ENCODE results near the gene DBH. TPM values are rescaled to one million over a fixed set of nuclear protein-coding genes. Genes with fewer than 3 reads are reported as not detected.

Gene DBH
- total and polyA plus RNA-seq, 2 donors (not counting 3 experiments of a cell fraction or from before 2014, with no cell fraction given) = not detected

- CTCF ChIA-PET = no interaction called here
- no TSS peak for BruUV-seq (replicated peaks)
- TF ChIP-seq EZH2 (IDR thresholded peaks at IDR 0.05; ENCODE audit: borderline replicate concordance, low read depth, low read length, severe bottlenecking) = no peak
- TF ChIP-seq JUN (IDR thresholded peaks at IDR 0.05; ENCODE audit: borderline replicate concordance, insufficient read depth, insufficient read length, low read depth) = no peak
- no peak for TF ChIP-seq MYC (IDR thresholded peaks at IDR 0.05; ENCODE audit: low read depth, low read length)
- no peak for TF ChIP-seq POLR2A (IDR thresholded peaks at IDR 0.05; ENCODE audit: low read depth, low read length)
- no peak for TF ChIP-seq POLR2AphosphoS5 (IDR thresholded peaks at IDR 0.05; ENCODE audit: insufficient read depth, low read depth, low read length)
- dilution Hi-C loops (cut with MboI; ENCODE audit: extremely low pct_ligation_motif_present, low sequenced_read_pairs) (no loop called here), intact Hi-C loops (cut with micrococcal nuclease) (no loop called here)
- Histone ChIP-seq H3K27me3 (ENCODE audit: control insufficient read depth in 2 of 2, insufficient read depth in 2 of 2, low read length in 2 of 2) (no peaks in the 10 kb centered on the region), H3K9ac (replicated peaks; ENCODE audit: extremely low read depth, insufficient read depth, low read length) (no peak overlapping the region), H4K20me1 (replicated peaks; ENCODE audit: control insufficient read depth, extremely low read depth, insufficient read depth, low read length) (no peaks in the 10 kb centered on the region), H3K79me2 (ENCODE audit: control insufficient read depth, insufficient read depth, low read length) (no peaks in the 10 kb centered on the region), H3K4me2 (ENCODE audit: insufficient read depth, low read length) (no peak overlapping the region), H3K4me1 (ENCODE audit: control insufficient read depth, extremely low read depth, insufficient read depth, low read length) (no peaks in the 10 kb centered on the region), H2AFZ (ENCODE audit: low read depth, low read length) (no peak overlapping the region), H3K4me3 (replicated peaks in 1 of 3; ENCODE audit: insufficient read depth in 1 of 3, low read depth in 1 of 3, low read length in 3 of 3) (no peak overlapping the region), H3K27ac (ENCODE audit: insufficient read depth, low read depth, low read length) (no peak overlapping the region), H3K9me3 (replicated peaks; ENCODE audit: control insufficient read depth, insufficient read depth, low read length) (no peaks in the 10 kb centered on the region), H3K36me3 (ENCODE audit: control insufficient read depth in 2 of 2, extremely low read depth in 1 of 2, insufficient read depth in 2 of 2, low read length in 2 of 2) (no peaks in the 10 kb centered on the region), H3K9me1 (replicated peaks; ENCODE audit: control insufficient read depth, extremely low read depth, insufficient read depth, low read length) (no peaks in the 10 kb centered on the region)
- POLR2A ChIA-PET = no interaction called here
- FAIRE-seq (no peak), DNase-seq (ENCODE audit: low read depth, low spot score) (no peak)
Observed at GRCh38 chr9:133628766-133629165, 7.4 kb upstream of the DBH start.

- BruUV-seq (replicated peaks) = no TSS peak
- H3K9ac ChIP-seq (replicated peaks; ENCODE audit: extremely low read depth, insufficient read depth, low read length) = no peak overlapping the region
- H3K4me3 ChIP-seq (replicated peaks in 1 of 3; ENCODE audit: insufficient read depth in 1 of 3, low read depth in 1 of 3, low read length in 3 of 3) = no peak overlapping the region
- FAIRE-seq (no peak), DNase-seq (ENCODE audit: low read depth, low spot score) (no peak)
- no peak for TF ChIP-seq MYC (IDR thresholded peaks at IDR 0.05; ENCODE audit: low read depth, low read length)
- TF ChIP-seq JUN (IDR thresholded peaks at IDR 0.05; ENCODE audit: borderline replicate concordance, insufficient read depth, insufficient read length, low read depth) = no peak
- TF ChIP-seq EZH2 (IDR thresholded peaks at IDR 0.05; ENCODE audit: borderline replicate concordance, low read depth, low read length, severe bottlenecking) = no peak
- TF ChIP-seq FOS (IDR thresholded peaks at IDR 0.05; ENCODE audit: borderline replicate concordance, insufficient read depth, low read length) = no peak
- TF ChIP-seq MAX (IDR thresholded peaks at IDR 0.05; ENCODE audit: insufficient read depth, insufficient read length) = no peak
- TF ChIP-seq POLR2AphosphoS5 (IDR thresholded peaks at IDR 0.05; ENCODE audit: insufficient read depth, low read depth, low read length) = no peak
- TF ChIP-seq CTCF (IDR thresholded peaks at IDR 0.05; ENCODE audit: extremely low read depth in 1 of 2, insufficient read depth in 1 of 2, low read depth in 1 of 2, low read length in 2 of 2) = no peak
- TF ChIP-seq GATA2 (IDR thresholded peaks at IDR 0.05; ENCODE audit: insufficient read depth, insufficient read length, low read depth, low read length) = no peak
- no peak for TF ChIP-seq POLR2A (IDR thresholded peaks at IDR 0.05; ENCODE audit: low read depth, low read length)
- no peaks in the 10 kb centered on the region for H3K36me3 ChIP-seq (ENCODE audit: control insufficient read depth in 2 of 2, extremely low read depth in 1 of 2, insufficient read depth in 2 of 2, low read length in 2 of 2)
- H3K9me3 ChIP-seq (replicated peaks; ENCODE audit: control insufficient read depth, insufficient read depth, low read length) = no peaks in the 10 kb centered on the region
- H3K27me3 ChIP-seq (ENCODE audit: control insufficient read depth in 2 of 2, insufficient read depth in 2 of 2, low read length in 2 of 2) = no peaks in the 10 kb centered on the region
- no peak overlapping the region for H2AFZ ChIP-seq (ENCODE audit: low read depth, low read length)
- ChIA-PET CTCF (no interaction called here), POLR2A (no interaction called here)
- H3K27ac ChIP-seq (ENCODE audit: insufficient read depth, low read depth, low read length) = no peak overlapping the region
- no peak overlapping the region for H3K4me2 ChIP-seq (ENCODE audit: insufficient read depth, low read length)
- no peaks in the 10 kb centered on the region for H3K4me1 ChIP-seq (ENCODE audit: control insufficient read depth, extremely low read depth, insufficient read depth, low read length)
- dilution Hi-C loops (cut with MboI; ENCODE audit: extremely low pct_ligation_motif_present, low sequenced_read_pairs) (no loop called here), intact Hi-C loops (cut with micrococcal nuclease) (no loop called here)
- H3K79me2 ChIP-seq (ENCODE audit: control insufficient read depth, insufficient read depth, low read length) = no peaks in the 10 kb centered on the region
- no peaks in the 10 kb centered on the region for H4K20me1 ChIP-seq (replicated peaks; ENCODE audit: control insufficient read depth, extremely low read depth, insufficient read depth, low read length)
- no peaks in the 10 kb centered on the region for H3K9me1 ChIP-seq (replicated peaks; ENCODE audit: control insufficient read depth, extremely low read depth, insufficient read depth, low read length)
Observed at GRCh38 chr9:133629221-133630110, 6.7 kb upstream of the DBH start.

Measured in endothelial cell of umbilical vein (primary cell).